IMR-90 (cell line): ENCODE data around the gene NEK6. TPM values are rescaled to one million over a fixed set of nuclear protein-coding genes. Genes with fewer than 3 reads are reported as not detected.

Experiments used
- ATAC-seq: fragments of 200-7000 bp; cut with Tn5 transposase; 2 replicates; pipeline ENCODE4 v1.9.1; 2020; ENCODE audit warnings: low read depth, mild to moderate bottlenecking, moderate library complexity
- BruUV-seq: library from RNA; stranded (reverse); fragments of 400-500 nt; replicated peaks from 2 replicates; lab custom pipeline; 2021; lab: Mats Ljungman, UMichigan
- CTCF ChIA-PET: fragments of 300-600 bp; formaldehyde crosslinking; extraction: SDS; loops from one replicate; lab custom pipeline; 2021; ENCODE audit warnings: antibody characterized with exemption; lab: Yijun Ruan, JAX
- POLR2A ChIA-PET: fragments of 300-600 bp; sonication (Branson Sonifier 250); formaldehyde crosslinking; loops from one replicate; lab custom pipeline; 2022; ENCODE audit warnings: antibody characterized with exemption; ENCODE audit not compliant: unreplicated experiment; lab: Charles Lee
- DNase-seq: peaks from one replicate; pipeline ENCODE4 v3.0.0; 2013
- H2AFZ ChIP-seq: replicated peaks from 2 replicates; pipeline ENCODE3; 2013; ENCODE audit warnings: low read length, mild to moderate bottlenecking; ENCODE audit not compliant: poor library complexity
- H2AK5ac ChIP-seq: 2 replicates; pipeline ENCODE4 v1.6.1; 2013; ENCODE audit warnings: low read depth, low read length, inconsistent platforms
- H2AK9ac ChIP-seq: replicated peaks from 2 replicates; pipeline ENCODE3; 2013; ENCODE audit warnings: mild to moderate bottlenecking, low read depth, low read length, moderate library complexity; ENCODE audit not compliant: poor library complexity
- H2BK120ac ChIP-seq: 2 replicates; pipeline ENCODE4 v1.6.1; 2013; ENCODE audit warnings: low read depth, low read length, inconsistent platforms
- H2BK15ac ChIP-seq: 3 replicates; pipeline ENCODE4 v1.6.1; 2013; ENCODE audit warnings: low read depth, low read length, inconsistent platforms
- H2BK20ac ChIP-seq: 2 replicates; pipeline ENCODE4 v1.6.1; 2013; ENCODE audit warnings: low read depth, mild to moderate bottlenecking, inconsistent platforms, low read length, moderate library complexity
- H2BK5ac ChIP-seq: 2 replicates; pipeline ENCODE4 v1.6.1; 2013; ENCODE audit warnings: mild to moderate bottlenecking, low read depth, low read length, inconsistent platforms; ENCODE audit not compliant: poor library complexity, severe bottlenecking
- H3K14ac ChIP-seq: replicated peaks from 2 replicates; pipeline ENCODE4 v1.6.1; 2013; ENCODE audit warnings: low read depth, low read length, inconsistent platforms
- H3K18ac ChIP-seq: 2 replicates; pipeline ENCODE4 v1.6.1; 2013; ENCODE audit warnings: low read depth, low read length, control low read depth
- H3K23ac ChIP-seq: 2 replicates; pipeline ENCODE4 v1.6.1; 2013; ENCODE audit warnings: low read depth, low read length, inconsistent platforms
- H3K27ac ChIP-seq: 2 replicates; pipeline ENCODE4 v1.5.1; 2013; ENCODE audit warnings: mild to moderate bottlenecking, control low read depth, low read length; ENCODE audit not compliant: insufficient read depth
- H3K27me3 ChIP-seq: 2 replicates; pipeline ENCODE4 v1.6.1; 2013; ENCODE audit warnings: low read length; ENCODE audit not compliant: control insufficient read depth, insufficient read depth
- H3K36me3 ChIP-seq: 2 replicates; pipeline ENCODE4 v1.6.1; 2013; ENCODE audit warnings: low read length, mixed read lengths; ENCODE audit not compliant: control insufficient read depth, insufficient read depth
- H3K4ac ChIP-seq: 2 replicates; pipeline ENCODE4 v1.6.1; 2013; ENCODE audit warnings: low read depth, low read length, inconsistent platforms
- H3K4me1 ChIP-seq: 2 replicates; pipeline ENCODE4 v1.6.1; 2013; ENCODE audit warnings: low read length, mixed read lengths; ENCODE audit not compliant: control insufficient read depth, insufficient read depth
- H3K4me2 ChIP-seq: 2 replicates; pipeline ENCODE4 v1.6.1; 2013; ENCODE audit warnings: low read depth, mild to moderate bottlenecking, control low read depth, low read length, moderate library complexity
- H3K4me3 ChIP-seq: 2 replicates; pipeline ENCODE4 v1.5.1; 2013; ENCODE audit warnings: low read depth, mild to moderate bottlenecking, control low read depth, low read length, moderate library complexity; ENCODE audit not compliant: insufficient read depth
- H3K56ac ChIP-seq: 2 replicates; pipeline ENCODE4 v1.6.1; 2013; ENCODE audit warnings: low read length, inconsistent platforms; ENCODE audit not compliant: insufficient read depth; ENCODE audit errors: extremely low read depth
- H3K79me1 ChIP-seq, 2 experiments: 2 replicates each; pipeline ENCODE4 v1.6.1; 2013; ENCODE audit warnings: low read length in 2 of 2, inconsistent platforms in 1 of 2, low read depth in 1 of 2
- H3K9ac ChIP-seq: 2 replicates; pipeline ENCODE4 v1.6.1; 2013; ENCODE audit warnings: low read depth, low read length, control low read depth
- H3K9me1 ChIP-seq: 2 replicates; pipeline ENCODE4 v1.6.1; 2013; ENCODE audit warnings: low read length, inconsistent platforms; ENCODE audit not compliant: insufficient read depth
- H3K9me3 ChIP-seq: 2 replicates; pipeline ENCODE4 v1.6.1; 2013; ENCODE audit warnings: low read length; ENCODE audit not compliant: control insufficient read depth, insufficient read depth
- H4K20me1 ChIP-seq: 2 replicates; pipeline ENCODE4 v1.6.1; 2013; ENCODE audit warnings: low read length, inconsistent platforms; ENCODE audit not compliant: insufficient read depth
- H4K5ac ChIP-seq: 2 replicates; pipeline ENCODE4 v1.6.1; 2013; ENCODE audit warnings: mild to moderate bottlenecking, low read depth, low read length, control low read depth
- H4K8ac ChIP-seq, 2 experiments: 2 replicates each; pipeline ENCODE4 v1.6.1; 2013; ENCODE audit warnings: low read depth in 2 of 2, low read length in 2 of 2, control low read depth in 1 of 2, inconsistent platforms in 1 of 2
- H4K91ac ChIP-seq: 2 replicates; pipeline ENCODE4 v1.6.1; 2013; ENCODE audit warnings: low read depth, low read length, inconsistent platforms; ENCODE audit not compliant: insufficient read depth
- MAFK ChIP-seq: IDR thresholded peaks from 2 replicates; pipeline ENCODE4 v1.6.1; 2012; ENCODE audit warnings: low read depth, low read length, improper control_type of control experiment
- MAZ ChIP-seq: IDR thresholded peaks from 2 replicates; pipeline ENCODE4 v1.6.1; 2012; ENCODE audit warnings: low read depth, mild to moderate bottlenecking, low read length, improper control_type of control experiment, moderate library complexity, borderline replicate concordance
- POLR2A ChIP-seq: IDR thresholded peaks from 2 replicates; pipeline ENCODE4 v1.6.1; 2012; ENCODE audit warnings: mild to moderate bottlenecking, low read depth, low read length
- RAD21 ChIP-seq: IDR thresholded peaks from 2 replicates; pipeline ENCODE4 v1.6.1; 2012; ENCODE audit warnings: low read length, improper control_type of control experiment
- WGBS, 2 experiments: methylation state at CpG; one replicate each; pipeline versions ENCODE4 v1.1.5 to v1.1.7; 2013; ENCODE audit warnings: missing lambda C conversion rate in 2 of 2; ENCODE audit not compliant: insufficient read length in 1 of 2; ENCODE audit errors: extremely low coverage in 2 of 2; 5-methylcytosine and 5-hydroxymethylcytosine counted together
- dilution Hi-C: fragments of 300-500 bp; cut with HindIII; formaldehyde crosslinking; loops from one replicate; pipeline ENCODE4 v1.14.3; 2018; ENCODE audit warnings: low sequenced_read_pairs; ENCODE audit not compliant: unreplicated experiment
- in situ Hi-C: fragments of 300-500 bp; cut with MboI; formaldehyde crosslinking; loops from 3 replicates; pipeline ENCODE4 v1.14.3; 2019; ENCODE audit warnings: low sequenced_read_pairs, inconsistent platforms, mixed read lengths
- intact Hi-C: fragments of 100-400 bp; cut with micrococcal nuclease; formaldehyde crosslinking; loops from 2 replicates; pipeline ENCODE4 v1.10.0; 2022
- polyA plus RNA-seq, 3 experiments: library from polyadenylated mRNA; depleted of rRNA; stranded (reverse); fragments of >200 nt; gene quantifications; 2 replicates each; pipeline ENCODE4 v1.2.3, GENCODE V29; 2012; ENCODE audit warnings: low replicate concordance in 1 of 3
- total RNA-seq: library from RNA; depleted of rRNA; stranded (reverse); fragments of >200 nt; gene quantifications from 2 replicates; pipeline ENCODE4 v1.2.3, GENCODE V29; 2012

The NEK6 gene
- total and polyA plus RNA-seq, 2 of the 4 experiments (the other 2 are of a cell fraction) = 79.9 to 112 TPM

DNA sequence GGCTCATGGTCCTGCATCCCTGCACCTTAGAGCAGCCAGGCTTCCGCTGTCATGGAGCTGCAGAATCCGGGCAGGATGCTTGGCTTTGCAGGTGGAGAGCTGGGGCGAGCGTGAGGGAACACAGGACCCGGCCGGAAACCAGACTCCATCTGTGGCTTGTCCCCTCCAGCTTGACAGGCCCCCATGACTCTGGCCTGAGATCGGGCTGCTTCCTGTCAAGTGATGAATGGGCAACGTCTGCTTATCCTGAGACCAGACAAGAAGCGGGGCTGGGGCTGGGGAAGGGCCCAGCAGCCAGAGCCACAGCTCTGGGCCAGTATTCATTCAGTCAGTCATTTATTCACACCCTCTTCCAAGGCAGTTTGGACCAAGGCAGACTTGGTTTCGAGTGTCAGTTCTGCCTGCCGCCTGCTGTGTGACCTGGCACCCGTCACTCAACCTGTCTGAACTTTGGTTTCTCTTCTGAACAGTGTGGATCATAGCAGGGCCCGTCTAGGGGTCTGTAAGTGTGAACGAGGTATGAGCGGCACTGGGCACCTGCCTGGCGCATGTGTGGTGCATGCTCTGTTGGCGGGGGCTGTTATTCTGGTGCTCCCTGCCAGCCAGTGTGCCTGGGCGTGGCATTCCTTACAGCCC lies 37.5 kb downstream of the NEK6 start:
- H3K14ac ChIP-seq = peak overlapping the region; percentile 97; the same call in 1 of the 2 replicates
- 0 out of 3 replicates have a peak overlapping the region, but pooled peaks have one; percentile 7 for H2BK15ac ChIP-seq
- peaks cover 86% of the 10 kb centered on the region for H3K4me1 ChIP-seq
- H3K18ac ChIP-seq = no peak overlapping the region; the same call in 1 of the 2 replicates
- H4K5ac ChIP-seq = 0 out of 2 replicates have a peak overlapping the region, but pooled peaks have one; percentile 15
- peak overlapping the region; percentile 73 for H2BK20ac ChIP-seq
- in situ Hi-C loops = no loop called here
- H3K23ac ChIP-seq = peak overlapping the region; percentile 88; the same call in 1 of the 2 replicates
- H3K4ac ChIP-seq = peak overlapping the region; percentile 98
- H3K4me2 ChIP-seq = no peak overlapping the region
- peak overlapping the region; percentile 79 for H2AK9ac ChIP-seq
- peaks cover 49 to 98% of the 10 kb centered on the region in 2 experiments for H3K79me1 ChIP-seq
- BruUV-seq = no TSS peak
- ATAC-seq (no peak), DNase-seq (no peak)
- H3K56ac ChIP-seq = no peak overlapping the region
- H4K8ac ChIP-seq = peak overlapping the region; percentile 81 to 92; a peak in 2 of 4 replicates
- H2AK5ac ChIP-seq = peak overlapping the region; percentile 98
- POLR2A ChIA-PET = no interaction called here
- peak overlapping the region; percentile 96 for H4K91ac ChIP-seq
- peaks cover 67% of the 10 kb centered on the region for H3K9me1 ChIP-seq
- peak overlapping the region; percentile 88 for H2BK5ac ChIP-seq
- no peak overlapping the region for H3K9ac ChIP-seq
- H2BK120ac ChIP-seq = peak overlapping the region; percentile 89
- dilution Hi-C loops = no loop called here
- H3K4me3 ChIP-seq = no peak overlapping the region
- intact Hi-C loops = no loop called here
- peaks cover 44% of the 10 kb centered on the region for H4K20me1 ChIP-seq
- no peaks in the 10 kb centered on the region for H3K27me3 ChIP-seq
- no peaks in the 10 kb centered on the region for H3K9me3 ChIP-seq
- TF ChIP-seq RAD21 (no peak), MAZ (peak; percentile 45; the same call in 1 of the 2 replicates), MAFK (no peak), POLR2A (no peak)
- peaks cover 43% of the 10 kb centered on the region for H3K36me3 ChIP-seq
- CTCF ChIA-PET = no interaction called here
- WGBS, 2 experiments = 75% methylated on average over 7 of the region's 18 CpGs; no CpG with 5 or more reads in 1 of the 2 experiments
- peak overlapping the region; percentile 85 for H3K27ac ChIP-seq
- no peak overlapping the region for H2AFZ ChIP-seq
